Thyroid gland (tissue), 4 donors: ENCODE data around the gene PLXNA1. TPM values are rescaled to one million over a fixed set of nuclear protein-coding genes. Genes with fewer than 3 reads are reported as not detected.

Experiments used
- DNase-seq, 2 donors: peaks; one replicate each; pipeline ENCODE4 v3.0.0-alpha.2; 2019
- H3K27ac ChIP-seq, 3 donors: fragments of 200-600 bp; sonication (generic); 1 replicate in 2 of 3; 2 replicates in 1 of 3; pipeline ENCODE4 v1.5.1; 2016 to 2019; ENCODE audit warnings: mild to moderate bottlenecking in 1 of 3, moderate library complexity in 1 of 3
- H3K27me3 ChIP-seq: fragments of 200-600 bp; sonication (generic); one replicate; pipeline ENCODE4 v1.5.1; 2019
- H3K36me3 ChIP-seq, 2 donors: fragments of 200-600 bp; sonication (generic); one replicate each; pipeline ENCODE4 v1.5.1; 2016 to 2019
- H3K4me1 ChIP-seq, 2 donors: fragments of 200-600 bp; sonication (generic); one replicate each; pipeline ENCODE4 v1.5.1; 2017 to 2019
- H3K4me3 ChIP-seq, 3 donors: fragments of 200-600 bp; sonication (generic); replicated peaks in 1 of 3; 1 replicate in 2 of 3; 2 replicates in 1 of 3; pipeline ENCODE4 v1.5.1; 2016; ENCODE audit warnings: mild to moderate bottlenecking in 1 of 3
- H3K9me3 ChIP-seq: fragments of 200-600 bp; sonication (generic); one replicate; pipeline ENCODE4 v1.5.1; 2017
- POLR2A ChIP-seq, 2 donors: fragments of 450-650 bp; IDR thresholded peaks; one replicate each; pipeline ENCODE4 v1.6.1; 2017; ENCODE audit warnings: antibody characterized with exemption in 2 of 2, mild to moderate bottlenecking in 2 of 2, moderate library complexity in 1 of 2
- WGBS, 2 donors: methylation state at CpG; one replicate each; pipeline ENCODE4 v1.1.5; 2017; 5-methylcytosine and 5-hydroxymethylcytosine counted together
- intact Hi-C: fragments of 100-400 bp; cut with DNase I; formaldehyde crosslinking; loops from one replicate; pipeline ENCODE4 v1.15.1; 2023
- total RNA-seq, 4 donors: library from RNA; depleted of rRNA; stranded (reverse); fragments of >200 nt; gene quantifications; one replicate each; pipeline ENCODE4 v1.2.3, GENCODE V29; 2016
- TF ChIP-seq, protein P1 (sequence below), 6 experiments: fragments of 200-600 bp in 3 of 6; fragments of 450-650 bp in 3 of 6; sonication (generic) in 3 of 6; IDR thresholded peaks; one replicate each; pipeline ENCODE4 v1.5.1; 2016 to 2019; ENCODE audit warnings: antibody characterized with exemption in 6 of 6, mild to moderate bottlenecking in 2 of 6, inconsistent platforms in 1 of 6, moderate library complexity in 1 of 6

Gene PLXNA1
- total RNA-seq, 4 donors from 2014 or later = 16.0 to 28.0 (median 22.8) TPM

GRCh38 chr3:126983276-126983652 lies 349 bp downstream of the PLXNA1 start:
- no peak for DNase-seq
- H3K27me3 ChIP-seq = no peaks in the 10 kb centered on the region
- intact Hi-C loops = loop anchor here (5.0 to 10.0 kb wide), 3 partner anchors 231 to 472 kb away; no protein-coding TSS in a partner anchor
- H3K9me3 ChIP-seq = no peaks in the 10 kb centered on the region
- H3K4me3 ChIP-seq = peak overlapping the region in 1 of 3 donors; percentile 78
- no peaks in the 10 kb centered on the region for H3K36me3 ChIP-seq
- 0% methylated on average over 2 of the region's 70 CpGs; no CpG with 5 or more reads in 1 of the 2 donors for WGBS, 2 donors
- TF ChIP-seq POLR2A (IDR thresholded peaks at IDR 0.05) = no peak
- TF ChIP-seq, protein P1, sequence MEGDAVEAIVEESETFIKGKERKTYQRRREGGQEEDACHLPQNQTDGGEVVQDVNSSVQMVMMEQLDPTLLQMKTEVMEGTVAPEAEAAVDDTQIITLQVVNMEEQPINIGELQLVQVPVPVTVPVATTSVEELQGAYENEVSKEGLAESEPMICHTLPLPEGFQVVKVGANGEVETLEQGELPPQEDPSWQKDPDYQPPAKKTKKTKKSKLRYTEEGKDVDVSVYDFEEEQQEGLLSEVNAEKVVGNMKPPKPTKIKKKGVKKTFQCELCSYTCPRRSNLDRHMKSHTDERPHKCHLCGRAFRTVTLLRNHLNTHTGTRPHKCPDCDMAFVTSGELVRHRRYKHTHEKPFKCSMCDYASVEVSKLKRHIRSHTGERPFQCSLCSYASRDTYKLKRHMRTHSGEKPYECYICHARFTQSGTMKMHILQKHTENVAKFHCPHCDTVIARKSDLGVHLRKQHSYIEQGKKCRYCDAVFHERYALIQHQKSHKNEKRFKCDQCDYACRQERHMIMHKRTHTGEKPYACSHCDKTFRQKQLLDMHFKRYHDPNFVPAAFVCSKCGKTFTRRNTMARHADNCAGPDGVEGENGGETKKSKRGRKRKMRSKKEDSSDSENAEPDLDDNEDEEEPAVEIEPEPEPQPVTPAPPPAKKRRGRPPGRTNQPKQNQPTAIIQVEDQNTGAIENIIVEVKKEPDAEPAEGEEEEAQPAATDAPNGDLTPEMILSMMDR (IDR thresholded peaks at IDR 0.05) = no peak
- peaks cover 14 to 40% of the 10 kb centered on the region in 2 donors for H3K4me1 ChIP-seq
- no peak overlapping the region for H3K27ac ChIP-seq

DNA sequence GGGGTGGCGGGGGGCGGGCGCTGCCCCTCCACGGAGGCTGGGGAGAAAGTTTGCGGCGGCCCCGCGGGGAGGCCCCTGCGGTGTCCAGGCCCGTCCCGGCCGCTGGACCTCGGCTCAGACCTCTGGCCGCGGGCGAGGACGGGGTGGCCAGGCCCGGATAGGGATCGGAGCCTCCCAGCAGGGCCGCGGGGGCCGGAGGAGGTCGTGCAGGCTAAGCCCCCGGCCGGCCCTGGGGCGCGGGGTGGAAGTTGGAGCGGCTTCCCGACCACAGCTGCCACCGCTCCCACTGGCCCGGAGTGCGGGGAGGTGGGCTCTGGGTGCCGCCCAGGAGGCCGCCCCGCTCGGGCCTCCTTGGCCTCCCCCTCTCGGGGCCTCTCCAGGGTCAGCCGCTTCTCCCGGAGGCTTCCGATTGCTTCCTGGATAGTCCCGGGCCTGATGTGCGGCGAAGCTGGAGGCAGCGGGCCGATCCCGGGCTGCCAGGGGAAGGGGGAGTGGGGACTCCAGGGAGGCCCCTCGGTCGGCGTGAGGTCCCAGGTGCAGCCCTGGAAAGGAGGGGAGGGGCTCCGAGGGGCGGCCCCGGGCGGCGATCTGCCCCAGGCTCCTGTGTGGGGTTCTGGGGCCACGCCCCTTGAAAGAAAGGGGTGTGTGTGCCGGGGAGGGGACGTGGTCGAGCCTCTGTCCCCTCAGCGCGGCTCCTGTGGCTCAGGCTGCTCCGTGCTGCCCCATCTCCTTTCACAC lies 907 bp downstream of the PLXNA1 start:
- no peaks in the 10 kb centered on the region for H3K9me3 ChIP-seq
- peak overlapping the region; percentile 62 to 78 (median 68) for H3K4me3 ChIP-seq
- intact Hi-C loops = loop anchor here (5.0 to 10.0 kb wide), 3 partner anchors 232 to 471 kb away; no protein-coding TSS in a partner anchor
- peaks cover 0 to 3% of the 10 kb centered on the region in 2 donors for H3K36me3 ChIP-seq
- H3K27ac ChIP-seq = no peak overlapping the region
- WGBS, 2 donors = 1% methylated on average over 14 of the region's 61 CpGs; no CpG with 5 or more reads in 1 of the 2 donors
- DNase-seq = peak; percentile 28 to 43
- TF ChIP-seq, protein P1 (IDR thresholded peaks at IDR 0.05) = no peak
- TF ChIP-seq POLR2A (IDR thresholded peaks at IDR 0.05) = no peak
- H3K27me3 ChIP-seq = no peaks in the 10 kb centered on the region
- peaks cover 14 to 40% of the 10 kb centered on the region in 2 donors for H3K4me1 ChIP-seq

DNA sequence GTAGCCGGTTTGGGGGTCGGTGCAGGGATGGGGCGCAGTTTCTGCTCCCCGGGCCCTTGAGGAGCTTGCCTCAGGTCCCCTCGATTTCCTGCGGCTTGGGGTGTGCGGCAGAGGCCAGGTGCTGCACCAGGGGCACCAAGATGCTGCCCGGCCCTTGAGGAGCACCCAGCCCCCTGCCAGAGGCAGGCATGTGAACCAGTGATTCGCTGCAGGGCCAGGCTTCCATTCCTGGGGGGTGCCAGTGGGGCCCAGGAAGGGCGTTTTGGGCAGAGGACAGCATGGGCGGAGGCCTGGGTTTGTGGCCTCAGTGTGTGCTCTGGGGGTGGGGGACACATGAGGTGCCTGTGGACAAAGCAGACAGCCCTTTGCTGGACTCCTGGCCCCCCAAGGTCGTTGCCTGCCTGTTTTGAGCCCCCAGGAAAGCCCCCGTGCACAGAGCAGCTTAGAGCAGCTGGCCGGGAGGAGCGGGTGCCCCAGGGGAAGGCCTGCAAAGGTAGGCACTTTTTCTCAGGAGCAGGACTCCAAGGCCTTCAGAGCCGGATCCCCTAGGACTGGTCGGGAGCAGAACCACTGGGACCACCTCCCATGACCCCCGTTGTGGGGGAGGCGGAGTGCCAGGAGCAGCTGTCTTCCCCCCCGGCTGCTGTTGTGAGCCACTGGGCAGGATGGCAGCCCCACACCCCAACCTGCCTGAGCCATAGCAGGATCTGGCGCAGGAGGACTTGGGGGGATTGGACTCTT lies 1.6 kb downstream of the PLXNA1 start:
- TF ChIP-seq, protein P1 (IDR thresholded peaks at IDR 0.05) = no peak
- peaks cover 0 to 8% of the 10 kb centered on the region in 2 donors for H3K36me3 ChIP-seq
- no peak for DNase-seq
- intact Hi-C loops = loop anchor here (5.0 to 10.0 kb wide), 3 partner anchors 232 to 470 kb away; no protein-coding TSS in a partner anchor
- no peaks in the 10 kb centered on the region for H3K9me3 ChIP-seq
- WGBS, 2 donors = 80 to 83% methylated on average over 5 to 12 of the region's 21 CpGs
- H3K27ac ChIP-seq = no peak overlapping the region
- peak overlapping the region in 2 of 3 donors; percentile 68 to 78 for H3K4me3 ChIP-seq
- H3K4me1 ChIP-seq = peaks cover 14 to 40% of the 10 kb centered on the region in 2 donors
- H3K27me3 ChIP-seq = no peaks in the 10 kb centered on the region

DNA sequence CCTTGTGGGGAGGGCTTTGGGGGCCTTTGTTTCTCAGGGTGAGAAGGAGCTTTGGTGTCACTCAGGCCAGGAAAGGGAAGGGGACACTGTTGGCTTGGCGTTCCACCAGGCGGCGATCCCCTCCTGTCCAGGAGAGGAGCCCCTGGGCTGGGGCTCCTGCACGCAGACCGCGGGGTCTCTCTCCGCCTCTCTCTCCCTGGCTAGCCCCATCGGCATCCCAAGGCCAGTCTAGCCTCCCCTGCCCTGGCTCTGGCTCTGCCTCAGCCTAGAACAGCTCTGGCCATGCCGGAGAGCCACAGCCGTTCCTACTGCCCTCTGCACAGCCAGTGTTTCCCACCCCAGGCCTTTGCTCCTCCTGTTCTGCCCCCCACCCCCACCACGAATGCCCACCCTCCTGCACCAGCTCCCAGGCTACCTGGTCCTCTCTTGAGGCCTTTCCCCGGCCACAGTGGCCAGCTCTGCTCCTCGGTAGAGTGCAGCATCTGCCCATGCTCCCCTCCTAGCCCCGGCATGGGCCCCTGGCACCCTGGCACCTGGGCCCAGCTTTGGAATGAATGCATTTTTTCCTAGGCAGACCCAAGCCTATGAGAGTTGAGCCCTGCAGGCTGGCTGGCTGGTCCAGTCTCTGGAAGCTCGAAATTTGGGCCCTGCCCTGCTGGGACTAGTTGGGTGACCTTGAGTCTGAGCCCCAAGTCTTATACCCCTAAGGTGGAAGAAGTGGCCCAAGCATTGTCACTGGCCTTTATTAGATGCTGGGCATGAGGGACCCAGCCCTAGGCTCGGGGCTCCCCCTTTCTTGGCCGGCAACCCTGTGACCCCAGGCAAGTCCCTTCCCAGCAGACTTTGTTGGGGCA lies 2.4 kb downstream of the PLXNA1 start:
- no peak overlapping the region for H3K4me3 ChIP-seq
- peaks cover 14 to 40% of the 10 kb centered on the region in 2 donors for H3K4me1 ChIP-seq
- H3K27me3 ChIP-seq = no peaks in the 10 kb centered on the region
- H3K36me3 ChIP-seq = peaks cover 0 to 14% of the 10 kb centered on the region in 2 donors
- WGBS, 2 donors = 90 to 92% methylated on average over 13 to 17 of the region's 17 CpGs
- H3K27ac ChIP-seq = no peak overlapping the region
- intact Hi-C loops = loop anchor here (10.0 kb wide), 1 partner anchor 469 kb away; no protein-coding TSS in a partner anchor
- no peaks in the 10 kb centered on the region for H3K9me3 ChIP-seq
- DNase-seq = no peak
- TF ChIP-seq POLR2A (IDR thresholded peaks at IDR 0.05) = no peak
- TF ChIP-seq, protein P1 (IDR thresholded peaks at IDR 0.05) = no peak
